RWPE2 (cell line): ENCODE measurements around the gene SUCLG2.

Source experiments
- ATAC-seq: fragments of 200-7000 bp; cut with Tn5 transposase; 3 replicates; pipeline ENCODE4 v1.9.1; 2021; ENCODE audit warnings: low read depth
- DNase-seq: peaks from one replicate; pipeline ENCODE4 v3.0.0-alpha.2; 2020; ENCODE audit warnings: low spot score
- H3K27ac ChIP-seq: fragments of 450-650 bp; 2 replicates; pipeline ENCODE4 v1.5.1; 2017; ENCODE audit warnings: mild to moderate bottlenecking; ENCODE audit not compliant: poor library complexity, severe bottlenecking
- H3K27me3 ChIP-seq: fragments of 250-450 bp; sonication (Bioruptor Pico); 2 replicates; pipeline ENCODE4 v1.5.1; 2021; ENCODE audit warnings: mild to moderate bottlenecking, moderate library complexity; ENCODE audit not compliant: insufficient read depth, poor library complexity, severe bottlenecking
- H3K36me3 ChIP-seq: fragments of 250-450 bp; sonication (Bioruptor Pico); 2 replicates; pipeline ENCODE4 v1.5.1; 2020; ENCODE audit warnings: low read depth, mild to moderate bottlenecking, moderate library complexity
- H3K4me1 ChIP-seq: fragments of 250-450 bp; sonication (Bioruptor Pico); 2 replicates; pipeline ENCODE4 v1.5.1; 2021; ENCODE audit warnings: mild to moderate bottlenecking, moderate library complexity; ENCODE audit not compliant: insufficient read depth, poor library complexity, severe bottlenecking
- H3K4me3 ChIP-seq: fragments of 250-450 bp; sonication (Bioruptor Pico); 2 replicates; pipeline ENCODE4 v1.5.1; 2021; ENCODE audit warnings: mild to moderate bottlenecking, moderate library complexity; ENCODE audit not compliant: severe bottlenecking
- H3K9me3 ChIP-seq: fragments of 250-450 bp; sonication (Bioruptor Pico); 2 replicates; pipeline ENCODE4 v1.5.1; 2021; ENCODE audit warnings: mild to moderate bottlenecking, moderate library complexity; ENCODE audit not compliant: severe bottlenecking
- TF ChIP-seq, protein P1 (sequence below): fragments of 450-650 bp; IDR thresholded peaks from one replicate; pipeline ENCODE4 v1.5.1; 2017; ENCODE audit warnings: mild to moderate bottlenecking, moderate library complexity; ENCODE audit not compliant: poor library complexity, severe bottlenecking

Gene SUCLG2

GRCh38 chr3:67620869-67621268, 33.5 kb downstream of the SUCLG2 start:
- H3K4me1 ChIP-seq, result no peaks in the 10 kb centered on the region
- no peak overlapping the region for H3K4me3 ChIP-seq
- H3K27me3 ChIP-seq, result no peaks in the 10 kb centered on the region
- TF ChIP-seq, protein P1, sequence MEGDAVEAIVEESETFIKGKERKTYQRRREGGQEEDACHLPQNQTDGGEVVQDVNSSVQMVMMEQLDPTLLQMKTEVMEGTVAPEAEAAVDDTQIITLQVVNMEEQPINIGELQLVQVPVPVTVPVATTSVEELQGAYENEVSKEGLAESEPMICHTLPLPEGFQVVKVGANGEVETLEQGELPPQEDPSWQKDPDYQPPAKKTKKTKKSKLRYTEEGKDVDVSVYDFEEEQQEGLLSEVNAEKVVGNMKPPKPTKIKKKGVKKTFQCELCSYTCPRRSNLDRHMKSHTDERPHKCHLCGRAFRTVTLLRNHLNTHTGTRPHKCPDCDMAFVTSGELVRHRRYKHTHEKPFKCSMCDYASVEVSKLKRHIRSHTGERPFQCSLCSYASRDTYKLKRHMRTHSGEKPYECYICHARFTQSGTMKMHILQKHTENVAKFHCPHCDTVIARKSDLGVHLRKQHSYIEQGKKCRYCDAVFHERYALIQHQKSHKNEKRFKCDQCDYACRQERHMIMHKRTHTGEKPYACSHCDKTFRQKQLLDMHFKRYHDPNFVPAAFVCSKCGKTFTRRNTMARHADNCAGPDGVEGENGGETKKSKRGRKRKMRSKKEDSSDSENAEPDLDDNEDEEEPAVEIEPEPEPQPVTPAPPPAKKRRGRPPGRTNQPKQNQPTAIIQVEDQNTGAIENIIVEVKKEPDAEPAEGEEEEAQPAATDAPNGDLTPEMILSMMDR, result no peak
- peaks cover 49% of the 10 kb centered on the region for H3K36me3 ChIP-seq
- DNase-seq, result no peak
- H3K27ac ChIP-seq, result no peak overlapping the region
- ATAC-seq, result no peak
- no peaks in the 10 kb centered on the region for H3K9me3 ChIP-seq

GRCh38 chr3:67619991-67620390, 34.4 kb downstream of the SUCLG2 start:
- no peaks in the 10 kb centered on the region for H3K4me1 ChIP-seq
- peaks cover 49% of the 10 kb centered on the region for H3K36me3 ChIP-seq
- TF ChIP-seq, protein P1, result no peak
- H3K9me3 ChIP-seq, result no peaks in the 10 kb centered on the region
- no peaks in the 10 kb centered on the region for H3K27me3 ChIP-seq
- H3K4me3 ChIP-seq, result no peak overlapping the region
- DNase-seq (no peak), ATAC-seq (no peak)
- H3K27ac ChIP-seq, result no peak overlapping the region

GRCh38 chr3:67617518-67617917, 36.9 kb downstream of the SUCLG2 start:
- Histone ChIP-seq H3K27ac (no peak overlapping the region), H3K36me3 (peaks cover 42% of the 10 kb centered on the region), H3K27me3 (no peaks in the 10 kb centered on the region), H3K4me3 (no peak overlapping the region), H3K4me1 (no peaks in the 10 kb centered on the region), H3K9me3 (no peaks in the 10 kb centered on the region)
- DNase-seq (no peak), ATAC-seq (no peak)
- TF ChIP-seq, protein P1, result no peak

GRCh38 chr3:67616046-67616445, 38.4 kb downstream of the SUCLG2 start:
- Histone ChIP-seq H3K36me3 (peaks cover 39% of the 10 kb centered on the region), H3K9me3 (no peaks in the 10 kb centered on the region), H3K27ac (no peak overlapping the region), H3K4me3 (no peak overlapping the region), H3K4me1 (no peaks in the 10 kb centered on the region), H3K27me3 (no peaks in the 10 kb centered on the region)
- ATAC-seq (no peak), DNase-seq (no peak)
- TF ChIP-seq, protein P1, result no peak

DNA sequence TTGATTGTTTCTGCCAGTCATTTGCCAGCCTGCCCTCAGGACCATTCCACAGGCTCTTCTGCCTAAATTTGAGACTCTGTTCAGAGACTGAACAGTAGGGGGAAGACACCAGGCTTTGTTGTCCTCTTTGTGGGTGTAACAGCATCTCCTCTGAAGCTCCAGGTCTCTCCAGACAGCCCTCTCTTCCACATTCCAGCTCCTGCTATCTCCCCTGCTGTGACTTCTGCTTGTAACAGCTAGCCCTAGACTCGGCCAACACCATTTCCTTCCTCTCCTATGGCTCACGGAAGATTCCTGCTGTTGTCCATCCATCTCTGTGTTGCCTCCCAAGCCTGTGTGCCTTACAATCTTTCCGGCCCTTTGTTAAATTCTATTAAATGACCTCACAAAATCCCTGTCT, 40.2 kb downstream of the SUCLG2 start:
- H3K9me3 ChIP-seq, result no peaks in the 10 kb centered on the region
- no peaks in the 10 kb centered on the region for H3K4me1 ChIP-seq
- no peak overlapping the region for H3K27ac ChIP-seq
- no peak for ATAC-seq
- TF ChIP-seq, protein P1, result no peak
- DNase-seq, result no peak
- no peak overlapping the region for H3K4me3 ChIP-seq
- peaks cover 36% of the 10 kb centered on the region for H3K36me3 ChIP-seq
- H3K27me3 ChIP-seq, result no peaks in the 10 kb centered on the region
